ENCODE data around the gene CHD5.
A peak's percentile ranks its signal among the peaks of the same experiment; 100 is the strongest.

The CHD5 gene

DNA sequence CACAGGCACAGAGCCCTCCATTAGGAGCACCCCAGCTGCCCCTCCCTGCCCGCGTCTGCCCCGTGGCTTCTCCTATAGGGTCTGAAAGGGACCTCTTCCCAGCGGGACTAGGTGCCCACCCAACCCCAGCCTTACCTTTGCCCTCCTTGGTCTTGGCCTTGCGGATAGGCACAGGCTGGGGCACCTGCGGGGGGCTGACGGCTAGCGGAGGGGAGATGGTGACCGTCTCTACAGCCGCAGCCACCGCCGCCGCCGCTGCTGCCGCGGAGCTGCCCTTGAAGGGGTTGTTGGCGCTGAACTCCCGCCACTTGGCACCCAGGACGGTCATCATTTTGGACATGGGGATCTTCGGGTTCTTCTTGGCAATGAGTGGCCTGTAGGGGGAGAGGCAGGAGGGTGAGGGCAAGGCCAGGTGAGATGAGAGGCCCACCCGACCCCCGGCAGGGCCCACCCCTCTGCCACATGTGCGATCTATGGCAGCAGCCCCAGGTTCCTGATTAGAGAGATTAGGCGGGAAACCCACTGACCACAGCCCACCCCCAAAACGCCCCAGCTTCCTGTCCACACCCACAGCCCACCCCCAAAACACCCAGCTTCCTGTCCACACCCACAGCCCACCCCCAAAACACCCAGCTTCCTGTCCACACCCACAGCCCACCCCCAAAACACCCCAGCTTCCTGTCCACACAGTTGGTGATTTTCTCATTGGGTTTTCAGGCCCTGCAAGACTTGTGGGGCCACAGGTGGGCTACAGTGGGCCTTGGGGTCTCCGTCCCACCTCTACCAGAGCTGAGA lies 25.4 kb downstream of the CHD5 start:
- DNase-seq (ENCODE audit: low spot score), result no peak

DNA sequence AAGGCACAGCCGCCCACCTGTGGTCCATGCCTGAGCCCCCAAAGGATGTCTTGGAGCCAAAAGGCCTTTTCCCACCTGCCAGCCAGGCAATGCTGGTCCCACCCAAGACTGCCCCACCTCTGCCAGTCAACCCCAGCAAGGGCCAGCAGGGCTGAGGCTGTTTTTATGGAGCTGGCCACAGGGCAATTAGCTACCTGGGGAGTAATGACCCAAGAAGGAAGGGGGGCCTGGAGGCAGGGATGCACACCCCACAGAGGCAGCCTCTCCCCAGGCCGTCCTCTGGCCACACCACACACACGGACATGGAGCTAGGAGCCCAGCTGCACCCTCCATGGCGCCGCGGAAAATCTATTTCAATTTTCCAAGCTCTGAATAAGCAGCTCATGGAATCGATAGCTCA lies 27.2 kb downstream of the CHD5 start:
- DNase-seq (ENCODE audit: low spot score), result no peak

DNA sequence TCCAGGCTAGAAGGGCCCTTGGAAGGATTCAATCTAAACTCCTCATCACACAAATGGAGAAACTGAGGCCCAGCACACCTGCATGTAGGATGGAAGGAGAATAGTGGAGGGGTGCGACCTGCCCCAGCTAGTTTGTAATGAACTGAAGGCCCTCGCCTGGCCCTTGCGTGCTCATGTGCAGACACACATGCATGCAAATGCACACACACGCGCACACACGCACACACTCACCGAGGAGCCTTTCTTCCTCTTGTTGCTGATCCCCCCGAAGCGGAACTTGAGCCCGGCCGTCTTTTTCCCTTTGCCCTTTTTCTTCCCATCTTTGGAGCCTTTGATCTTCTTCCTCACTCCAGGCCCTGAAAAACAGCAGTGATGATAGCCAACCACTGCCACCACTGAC lies 27.9 kb downstream of the CHD5 start:
- no peak for DNase-seq (ENCODE audit: low spot score)

DNA sequence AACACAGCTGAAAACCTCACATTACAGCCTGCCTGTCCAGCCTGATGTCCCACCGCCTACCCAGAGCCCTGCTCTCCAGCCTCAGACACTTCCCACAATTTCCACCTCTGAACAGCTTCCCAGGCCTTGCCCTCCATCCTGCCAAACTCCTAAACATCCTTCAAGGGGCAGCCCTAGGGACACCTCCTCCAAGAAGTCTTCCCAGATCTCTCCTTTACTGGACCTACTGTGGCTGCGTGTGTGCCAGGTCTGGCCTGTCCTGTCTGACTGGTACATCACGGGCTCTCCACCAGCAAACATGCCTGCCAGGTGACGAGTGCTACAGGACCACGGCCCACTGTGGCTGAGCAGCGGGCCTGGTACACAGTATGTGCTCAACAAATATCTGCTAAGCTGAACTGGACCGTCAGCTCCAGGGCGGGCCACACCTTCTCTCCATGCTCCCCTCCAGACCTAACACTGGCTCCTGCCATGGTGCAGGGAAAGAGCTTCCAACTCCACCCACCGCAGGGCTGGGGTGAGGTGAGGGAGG lies 28.8 kb downstream of the CHD5 start:
- DNase-seq (ENCODE audit: low spot score), result no peak

DNA sequence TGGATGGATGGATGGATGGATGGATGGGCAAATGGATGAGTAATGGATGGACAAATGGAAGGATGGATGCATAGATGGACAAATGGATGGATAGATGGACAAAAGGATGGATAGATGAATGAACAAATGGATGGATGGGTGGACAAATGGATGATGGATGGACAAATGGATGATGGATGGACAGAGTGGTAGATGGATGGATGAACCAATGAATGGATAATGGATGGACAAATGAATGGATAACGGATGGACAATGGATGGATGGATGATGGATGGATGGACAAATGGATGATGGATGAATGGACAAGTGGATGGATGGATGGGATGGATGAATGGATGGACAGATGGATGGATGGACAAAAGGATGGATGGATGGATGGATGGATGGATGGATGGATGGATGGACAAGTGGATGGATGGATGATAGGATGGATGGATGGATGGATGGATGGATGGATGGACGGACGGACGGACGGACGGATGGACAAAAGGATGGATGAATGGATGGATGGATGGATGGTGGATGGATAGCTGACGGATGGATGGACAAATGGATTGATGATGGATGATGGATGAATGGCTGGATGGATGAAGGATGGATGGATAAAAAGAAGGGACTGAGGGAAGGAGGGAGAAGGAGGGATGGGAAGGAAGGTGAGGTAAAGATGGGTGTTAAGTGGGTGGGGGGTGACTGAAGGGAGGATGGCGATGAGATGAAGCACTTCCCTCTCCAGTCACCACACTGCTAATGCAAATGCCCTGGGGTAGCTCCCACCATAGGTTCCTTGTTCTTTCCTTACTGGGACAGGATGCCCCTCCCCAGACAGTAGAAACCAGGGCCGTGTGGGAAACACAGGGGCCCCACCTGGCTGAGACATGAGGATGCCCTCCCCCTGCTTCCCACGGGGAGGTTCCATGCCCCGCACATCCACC lies 29.8 kb downstream of the CHD5 start:
- DNase-seq (ENCODE audit: low spot score), result no peak

DNA sequence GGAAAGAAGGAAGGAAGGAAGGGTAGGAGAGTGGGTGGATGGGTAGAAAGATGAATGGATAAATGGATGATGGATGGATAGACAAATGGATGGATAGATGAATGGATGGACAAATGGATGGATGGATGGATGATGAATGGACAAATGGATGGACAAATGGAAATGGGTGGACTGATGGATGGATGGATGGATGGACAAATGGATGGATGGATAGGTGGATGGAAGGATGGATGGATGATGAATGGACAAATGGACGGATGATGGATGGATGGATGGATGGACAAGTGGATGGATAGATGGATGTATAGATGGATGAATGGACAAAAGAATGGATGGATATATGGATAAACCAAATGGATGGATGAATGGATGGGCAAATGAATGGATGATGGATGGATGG lies 30.5 kb downstream of the CHD5 start:
- DNase-seq (ENCODE audit: low spot score), result no peak

DNA sequence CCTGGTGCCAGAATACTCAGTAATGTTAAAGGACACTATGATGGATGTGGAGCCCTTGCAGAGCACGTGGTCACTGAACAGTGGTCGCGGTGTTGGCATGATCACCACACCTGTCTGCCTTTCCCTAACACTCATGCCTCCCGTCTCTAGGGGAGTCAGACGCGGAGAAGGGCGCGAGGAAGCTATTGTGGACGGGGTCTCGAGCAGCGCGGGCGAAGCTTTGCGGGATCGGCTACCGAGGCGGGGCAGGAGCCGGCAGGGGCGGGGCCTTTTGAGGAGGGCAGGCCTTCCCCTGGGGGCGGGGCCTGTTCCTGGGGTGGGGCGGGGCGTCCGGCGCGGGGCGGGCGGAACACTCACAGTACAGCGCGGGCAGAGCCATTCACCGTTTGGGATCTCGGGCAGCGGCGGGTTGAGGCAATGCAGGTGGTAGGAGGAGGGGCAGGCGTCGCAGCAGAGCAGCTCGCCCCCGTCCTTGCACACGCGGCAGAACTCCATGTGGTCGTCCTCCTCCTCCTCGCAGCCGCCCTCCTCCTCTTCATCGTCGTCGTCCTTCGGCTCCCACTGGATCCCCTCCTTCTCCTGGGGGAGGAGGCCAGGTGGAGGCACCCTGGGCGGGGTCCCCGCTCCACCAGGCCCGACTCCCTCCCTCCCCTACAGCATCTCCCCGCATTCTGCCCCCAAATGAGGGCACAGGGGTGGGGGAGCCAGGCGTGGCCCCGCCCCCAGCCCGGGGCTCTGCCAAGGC lies 31.5 kb downstream of the CHD5 start:
- DNase-seq (ENCODE audit: low spot score), result peak; percentile 32

DNA sequence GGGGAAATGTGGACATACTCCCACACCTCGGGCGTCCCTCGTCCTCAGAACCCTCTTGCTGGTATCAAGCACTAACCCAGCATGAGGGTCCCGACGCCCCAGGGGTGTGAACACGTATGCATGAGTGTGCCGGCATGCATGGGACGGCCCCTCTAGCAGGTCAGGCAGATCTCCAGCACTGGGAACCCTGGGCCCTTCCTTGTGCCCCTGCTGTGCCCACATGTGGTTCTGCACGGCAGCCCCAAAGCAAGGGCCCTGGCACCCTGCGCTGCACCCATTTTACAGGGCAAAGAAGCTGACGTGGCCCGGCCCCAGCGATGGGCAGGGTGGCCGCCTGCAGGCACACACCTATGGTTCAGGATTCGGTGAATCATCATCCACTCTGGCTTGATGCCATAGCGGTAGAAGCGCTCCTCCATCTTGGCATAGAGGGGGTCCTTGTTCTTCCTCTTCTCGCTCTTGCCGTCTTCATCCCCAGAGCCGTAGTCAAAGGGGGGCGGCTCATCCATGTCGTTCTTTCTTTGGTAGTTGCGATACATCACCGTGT lies 34.2 kb downstream of the CHD5 start:
- no peak for DNase-seq (ENCODE audit: low spot score)

DNA sequence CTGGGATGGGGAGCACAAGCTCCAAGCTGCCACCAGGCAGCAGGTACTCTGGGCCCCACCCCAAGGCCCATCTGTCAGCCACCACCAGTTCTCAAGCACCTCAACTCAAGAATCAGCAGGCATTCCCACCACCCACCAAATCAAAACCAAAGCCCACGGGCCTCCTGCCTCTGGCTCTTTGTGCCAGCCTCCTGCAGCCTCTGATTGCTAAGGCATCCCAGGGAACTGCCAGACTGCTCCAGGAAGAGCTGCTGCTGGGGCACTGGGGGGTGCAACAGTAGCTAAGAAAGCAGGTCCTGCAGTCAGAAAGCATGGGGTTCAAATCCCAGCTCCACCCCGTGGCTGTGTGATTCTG lies 34.7 kb downstream of the CHD5 start:
- no peak for DNase-seq (ENCODE audit: low spot score)

DNA sequence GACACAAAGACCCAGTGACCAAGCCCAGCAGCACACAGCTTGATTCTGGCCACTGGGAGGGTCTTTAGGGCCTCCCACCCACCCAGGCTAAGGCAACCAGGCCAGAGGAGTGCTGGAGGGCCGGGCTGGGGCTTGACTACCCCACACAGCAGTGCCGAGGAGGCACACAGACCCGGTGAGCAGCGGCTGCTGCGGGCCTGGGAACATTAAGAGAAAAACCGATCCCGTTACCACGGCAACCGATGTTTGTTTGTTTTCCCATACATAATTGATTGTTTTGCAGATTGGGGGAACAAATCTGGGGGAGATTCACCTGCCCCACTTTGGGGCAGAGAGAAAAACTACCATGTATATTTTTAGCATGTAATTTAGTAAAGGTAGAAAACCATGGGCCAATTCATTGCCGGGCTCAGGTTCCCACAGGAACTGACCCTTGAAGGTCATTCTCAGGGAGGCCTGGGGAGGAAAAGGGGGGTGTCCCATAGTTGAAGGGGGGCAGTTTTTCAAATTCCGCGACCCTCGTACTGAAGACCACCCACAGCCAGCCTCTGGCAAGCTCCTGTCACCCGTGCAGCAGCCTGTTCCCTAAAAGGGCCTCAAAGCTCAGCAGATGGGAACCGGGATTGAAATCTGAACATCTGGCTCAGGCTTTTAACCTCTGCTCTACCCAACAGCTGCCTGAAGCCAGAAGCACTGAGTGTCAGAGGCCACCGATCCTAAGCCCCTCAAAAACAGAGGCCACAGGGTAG lies 35.3 kb downstream of the CHD5 start:
- no peak for DNase-seq (ENCODE audit: low spot score)

DNA sequence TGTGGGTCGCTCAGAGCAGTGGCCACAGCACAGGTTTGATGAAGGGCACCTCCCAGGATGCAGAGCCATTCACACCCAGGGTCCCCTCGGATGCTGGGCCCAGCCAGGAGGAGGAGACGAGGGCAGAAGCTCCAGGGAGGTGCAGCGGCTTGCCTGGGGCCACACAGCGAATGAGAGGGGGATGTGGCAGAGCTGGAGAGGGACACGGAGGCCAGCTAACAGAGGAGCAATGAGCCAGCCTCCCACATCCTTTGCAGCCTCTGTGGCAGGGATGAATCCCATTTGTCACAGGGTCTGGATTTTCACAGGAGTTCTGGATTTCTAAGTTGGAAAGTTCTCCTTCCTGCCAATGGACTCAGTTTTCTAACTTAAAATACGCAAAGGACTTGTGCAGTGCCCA lies 35.9 kb downstream of the CHD5 start:
- no peak for DNase-seq (ENCODE audit: low spot score)

DNA sequence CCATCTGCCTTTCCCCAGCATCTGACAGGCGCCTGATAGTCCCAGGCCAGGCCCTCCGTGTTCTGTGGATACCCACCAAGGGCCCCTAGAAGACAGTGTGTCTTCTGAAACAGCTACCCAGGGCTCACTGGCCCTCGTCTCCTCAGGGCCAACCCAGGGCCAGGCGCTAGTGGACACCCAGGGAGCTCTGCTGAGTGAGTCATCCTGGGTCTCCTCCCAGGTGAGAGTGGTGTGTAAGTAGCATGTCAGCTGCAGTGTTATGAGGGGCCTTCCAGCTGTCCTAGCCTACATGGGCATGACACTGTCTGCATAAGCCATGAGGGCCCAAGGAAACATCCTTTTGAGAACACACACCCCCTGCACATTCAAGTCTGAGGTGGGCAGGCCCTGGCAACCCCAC lies 36.7 kb downstream of the CHD5 start:
- DNase-seq (ENCODE audit: low spot score), result no peak

DNA sequence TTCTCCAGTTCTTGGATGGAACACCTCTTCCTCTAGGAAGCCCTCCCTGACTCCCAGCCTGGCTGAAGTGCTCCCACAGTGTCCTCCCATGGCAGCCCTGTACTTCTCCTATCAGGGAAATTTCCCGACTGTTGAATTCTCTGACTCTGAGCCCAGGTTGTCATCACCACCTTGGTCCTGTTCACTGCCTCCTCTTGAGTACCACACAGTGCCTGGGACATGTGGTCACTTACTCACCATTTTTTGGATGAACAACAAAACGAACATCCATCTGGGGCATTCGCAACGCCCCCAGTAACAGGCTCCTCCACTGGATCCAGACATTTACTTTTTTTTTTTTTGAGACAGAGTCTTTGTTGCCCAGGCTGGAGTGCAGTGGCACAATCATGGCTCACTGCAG lies 37.4 kb downstream of the CHD5 start:
- DNase-seq (ENCODE audit: low spot score), result no peak

DNA sequence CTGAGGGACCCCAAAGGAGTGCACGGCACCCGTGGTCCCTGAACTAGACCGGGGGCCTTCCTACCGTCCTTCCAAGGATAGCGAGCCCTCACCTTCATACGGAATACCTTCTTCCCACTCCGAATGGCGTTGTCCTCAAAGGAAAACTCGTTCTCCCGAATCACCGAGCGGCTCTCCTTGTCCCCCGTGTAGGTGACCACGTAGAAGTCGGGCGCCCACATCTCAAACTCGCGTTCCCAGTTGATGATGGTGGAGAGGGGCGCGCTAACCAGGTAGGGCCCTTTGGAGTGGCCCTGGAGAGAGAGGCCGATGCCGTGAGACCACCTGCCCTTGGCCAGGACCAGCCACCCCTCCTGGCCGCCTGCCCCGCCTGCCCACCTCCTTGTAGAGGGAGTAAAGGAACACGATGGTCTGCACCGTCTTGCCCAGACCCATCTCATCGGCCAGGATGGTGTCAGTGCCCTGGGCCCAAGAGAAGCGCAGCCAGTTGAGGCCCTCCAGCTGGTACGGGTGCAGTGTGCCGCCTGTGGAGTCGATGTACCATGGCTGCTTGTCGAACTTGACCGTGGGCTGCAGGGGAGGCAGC lies 38.0 kb downstream of the CHD5 start:
- no peak for DNase-seq (ENCODE audit: low spot score)

DNA sequence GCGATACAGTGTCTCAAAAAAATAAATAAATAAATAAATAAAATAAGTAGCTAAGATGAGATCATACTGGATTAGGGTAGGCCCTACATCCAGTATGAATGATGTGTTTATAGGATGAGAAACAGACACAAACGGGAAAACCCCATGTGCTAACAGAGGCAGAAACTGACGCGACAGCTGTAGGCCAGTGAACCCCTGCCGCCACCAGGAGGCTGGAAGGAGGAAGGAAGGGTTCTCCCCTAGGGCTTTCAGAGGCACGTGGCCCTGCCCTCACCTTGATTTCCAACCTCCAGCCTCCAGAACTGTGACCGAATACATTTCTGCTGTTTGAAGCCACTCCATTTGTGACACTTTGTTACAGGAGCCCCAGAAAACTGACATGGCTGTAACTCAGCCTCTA lies 38.5 kb downstream of the CHD5 start:
- DNase-seq (ENCODE audit: low spot score), result no peak

DNA sequence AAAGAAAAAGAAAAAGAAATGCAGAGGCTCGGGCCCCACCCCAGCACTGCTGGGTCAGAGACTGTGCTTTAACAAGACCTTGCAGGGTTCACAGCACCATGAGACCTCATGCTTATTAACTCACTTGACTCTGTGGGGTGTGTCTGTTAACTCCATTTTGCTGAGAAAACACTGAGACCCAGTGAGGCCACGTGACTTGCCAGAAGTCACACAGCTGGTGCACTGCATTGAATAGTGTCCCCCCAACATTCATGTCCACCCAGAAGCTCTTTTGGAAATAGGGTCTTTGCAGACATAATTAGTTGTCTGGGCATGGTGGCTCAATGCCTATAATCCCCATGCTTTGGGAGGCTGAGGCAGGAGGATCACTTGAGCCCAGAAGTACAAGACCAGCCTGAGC lies 39.7 kb downstream of the CHD5 start:
- DNase-seq (ENCODE audit: low spot score), result no peak

DNA sequence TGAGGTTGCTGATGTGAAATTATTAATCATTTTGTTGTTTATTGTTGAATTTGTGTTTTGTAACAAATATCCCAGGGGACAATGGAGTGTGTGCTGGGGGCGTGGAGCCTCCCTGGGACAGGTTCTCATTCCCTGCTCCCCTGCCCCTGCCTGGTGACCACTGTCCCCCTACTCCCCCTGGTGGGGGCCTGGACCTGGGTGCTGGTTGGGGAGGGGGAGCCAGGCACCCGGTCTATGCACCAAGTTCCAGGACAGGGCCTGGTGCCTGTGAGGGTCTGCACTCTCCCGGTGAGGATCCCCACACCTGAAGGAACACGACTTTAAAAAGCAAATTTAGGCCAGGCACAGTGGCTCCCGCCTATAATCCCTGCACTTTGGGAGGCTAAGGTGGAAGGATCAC lies 42.4 kb downstream of the CHD5 start:
- DNase-seq (ENCODE audit: low spot score), result no peak

DNA sequence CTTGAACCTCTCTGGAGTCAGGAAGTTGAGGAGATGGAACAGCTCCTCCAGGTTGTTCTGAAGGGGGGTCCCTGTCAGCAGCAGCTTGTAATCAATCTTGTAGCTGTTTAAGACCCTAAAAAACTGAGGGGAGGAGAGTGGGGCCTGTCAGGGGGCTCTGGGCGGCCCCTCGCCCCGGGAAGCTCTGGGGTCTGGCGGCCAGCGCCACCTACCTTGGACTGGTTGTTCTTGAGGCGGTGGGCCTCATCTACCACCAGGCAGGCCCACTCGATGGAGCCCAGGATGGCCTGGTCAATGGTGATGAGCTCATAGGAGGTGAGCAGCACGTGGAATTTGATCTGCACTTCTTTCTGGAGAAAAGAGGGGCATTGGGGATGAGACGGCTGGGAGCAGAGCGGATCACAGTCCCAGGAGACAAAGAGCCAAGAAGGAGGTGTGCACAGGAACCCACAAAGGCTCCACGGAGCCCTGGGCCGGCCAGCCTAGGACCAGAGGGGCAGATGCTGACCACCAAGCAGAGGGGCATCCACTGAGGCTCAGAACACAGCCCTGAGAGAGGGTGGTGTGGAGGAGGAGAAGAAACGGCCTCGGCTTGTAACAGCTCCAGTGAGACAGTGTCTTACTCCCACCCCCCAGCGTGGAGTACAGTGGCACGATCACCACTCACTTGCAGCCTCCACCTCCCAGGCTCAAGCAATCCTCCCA lies 43.5 kb downstream of the CHD5 start:
- DNase-seq (ENCODE audit: low spot score), result no peak

DNA sequence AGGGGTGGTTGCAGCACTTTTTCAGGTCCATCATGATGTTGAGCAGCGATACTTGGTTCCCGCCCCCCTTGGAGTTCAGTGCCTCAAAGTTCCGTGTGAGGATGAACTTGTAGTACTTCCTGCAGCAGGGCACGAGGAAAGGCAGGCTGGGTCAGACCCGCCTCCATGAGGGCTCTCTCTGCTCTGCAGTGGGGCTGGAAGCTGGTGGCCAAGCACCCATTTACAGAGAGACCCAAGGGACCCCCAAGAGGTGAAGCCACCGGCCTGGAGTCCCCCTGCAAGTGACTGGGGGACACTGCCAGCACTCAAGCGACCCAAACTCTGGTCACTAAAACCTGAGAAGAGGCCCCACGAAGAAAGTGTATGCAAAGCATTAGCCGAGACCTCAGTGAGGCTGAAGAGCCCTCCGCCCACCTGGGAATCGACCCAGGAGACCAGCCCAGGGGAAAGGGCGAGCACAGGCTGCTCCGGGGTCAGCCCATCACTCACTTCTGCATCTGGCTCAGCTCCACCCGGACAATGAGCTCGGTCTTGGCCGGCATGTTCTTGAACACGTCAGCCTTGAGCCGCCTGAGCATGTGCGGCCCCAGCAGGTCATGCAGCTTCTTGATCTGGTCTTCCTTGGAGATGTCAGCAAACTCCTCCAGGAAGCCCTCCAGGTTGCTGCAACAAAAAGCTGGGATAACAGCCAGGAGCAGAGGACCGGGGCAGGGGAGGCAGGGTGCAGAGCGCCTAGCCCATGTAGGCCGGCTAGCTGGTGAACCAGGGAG lies 45.2 kb downstream of the CHD5 start:
- no peak for DNase-seq (ENCODE audit: low spot score)

DNA sequence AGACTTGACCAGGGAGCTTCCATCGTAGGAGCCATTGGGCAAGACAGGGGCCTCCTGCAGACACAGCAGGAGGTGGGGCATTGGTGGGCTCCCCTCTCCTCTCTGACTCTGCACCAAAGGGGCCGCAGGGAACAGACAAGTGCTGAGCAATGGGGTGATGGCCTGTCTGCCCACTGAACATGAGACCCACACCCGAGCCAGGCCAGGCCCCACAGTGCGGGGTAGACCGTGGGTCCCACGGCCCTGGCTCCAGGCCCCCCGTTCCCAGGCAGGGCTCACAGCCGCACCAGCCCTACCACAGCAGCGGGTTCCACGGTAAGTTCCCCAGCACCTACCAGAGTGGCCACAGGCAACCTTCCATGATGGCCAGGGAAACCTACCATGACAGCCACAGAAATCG lies 45.9 kb downstream of the CHD5 start:
- DNase-seq (ENCODE audit: low spot score), result no peak
